ENCODE measurements around the gene THRSP.
"Not testable (repeated sequence)": the region's sequence is repeated elsewhere in the genome, so short reads cannot be mapped to it uniquely, and the experiment has no call there.

THRSP gene

GRCh38 chr11:78086521-78087074 lies 22.9 kb downstream of the THRSP start:
- H3K36me3 ChIP-seq (ENCODE audit: control insufficient read depth, insufficient read depth, low read length); H3K4me3 ChIP-seq (ENCODE audit: insufficient read depth, low read depth, low read length); H3K27me3 ChIP-seq (ENCODE audit: control insufficient read depth, insufficient read depth, low read length, poor library complexity, severe bottlenecking); H3K27ac ChIP-seq (ENCODE audit: insufficient read depth, low read depth, low read length, poor library complexity, severe bottlenecking); H3K4me1 ChIP-seq (ENCODE audit: control insufficient read depth, insufficient read depth, low read length); H3K9me3 ChIP-seq (ENCODE audit: control insufficient read depth, low read length): not testable (repeated sequence)
- 89 to 94% methylated on average over 6 of the region's 6 CpGs for WGBS, 2 experiments

GRCh38 chr11:78094250-78094649 lies 30.6 kb downstream of the THRSP start:
- Histone ChIP-seq H3K27ac (ENCODE audit: insufficient read depth, low read depth, low read length, poor library complexity, severe bottlenecking) (no peak overlapping the region), H3K36me3 (ENCODE audit: control insufficient read depth, insufficient read depth, low read length) (peaks cover 12% of the 10 kb centered on the region), H3K27me3 (ENCODE audit: control insufficient read depth, insufficient read depth, low read length, poor library complexity, severe bottlenecking) (no peaks in the 10 kb centered on the region), H3K9me3 (ENCODE audit: control insufficient read depth, low read length) (no peaks in the 10 kb centered on the region), H3K4me1 (ENCODE audit: control insufficient read depth, insufficient read depth, low read length) (no peaks in the 10 kb centered on the region), H3K4me3 (ENCODE audit: insufficient read depth, low read depth, low read length) (no peak overlapping the region)
- 91 to 96% methylated on average over 2 of the region's 2 CpGs for WGBS, 2 experiments

GRCh38 chr11:78097666-78098385 lies 34.2 kb downstream of the THRSP start:
- H3K36me3 ChIP-seq (ENCODE audit: control insufficient read depth, insufficient read depth, low read length): peaks cover 27% of the 10 kb centered on the region
- no peaks in the 10 kb centered on the region for H3K9me3 ChIP-seq (ENCODE audit: control insufficient read depth, low read length)
- H3K4me1 ChIP-seq (ENCODE audit: control insufficient read depth, insufficient read depth, low read length): no peaks in the 10 kb centered on the region
- WGBS, 2 experiments: 96 to 97% methylated on average over 6 of the region's 7 CpGs
- H3K27me3 ChIP-seq (ENCODE audit: control insufficient read depth, insufficient read depth, low read length, poor library complexity, severe bottlenecking): no peaks in the 10 kb centered on the region
- H3K4me3 ChIP-seq (ENCODE audit: insufficient read depth, low read depth, low read length): no peak overlapping the region
- H3K27ac ChIP-seq (ENCODE audit: insufficient read depth, low read depth, low read length, poor library complexity, severe bottlenecking): no peak overlapping the region

- H3K27ac ChIP-seq (ENCODE audit: insufficient read depth, low read depth, low read length, poor library complexity, severe bottlenecking): peak overlapping the region; percentile 36
- H3K36me3 ChIP-seq (ENCODE audit: control insufficient read depth, insufficient read depth, low read length): peaks cover 26% of the 10 kb centered on the region
- H3K9me3 ChIP-seq (ENCODE audit: control insufficient read depth, low read length): no peaks in the 10 kb centered on the region
- H3K27me3 ChIP-seq (ENCODE audit: control insufficient read depth, insufficient read depth, low read length, poor library complexity, severe bottlenecking): no peaks in the 10 kb centered on the region
- WGBS, 2 experiments: 96% methylated on average over 4 of the region's 4 CpGs
- H3K4me1 ChIP-seq (ENCODE audit: control insufficient read depth, insufficient read depth, low read length): no peaks in the 10 kb centered on the region
- no peak overlapping the region for H3K4me3 ChIP-seq (ENCODE audit: insufficient read depth, low read depth, low read length)
Observed at GRCh38 chr11:78099666-78100065, 36.0 kb downstream of the THRSP start.

- H3K9me3 ChIP-seq (ENCODE audit: control insufficient read depth, low read length): no peaks in the 10 kb centered on the region
- H3K27ac ChIP-seq (ENCODE audit: insufficient read depth, low read depth, low read length, poor library complexity, severe bottlenecking): no peak overlapping the region
- H3K36me3 ChIP-seq (ENCODE audit: control insufficient read depth, insufficient read depth, low read length): peaks cover 23% of the 10 kb centered on the region
- 93 to 96% methylated on average over 5 of the region's 5 CpGs for WGBS, 2 experiments
- H3K4me3 ChIP-seq (ENCODE audit: insufficient read depth, low read depth, low read length): no peak overlapping the region
- no peaks in the 10 kb centered on the region for H3K27me3 ChIP-seq (ENCODE audit: control insufficient read depth, insufficient read depth, low read length, poor library complexity, severe bottlenecking)
- no peaks in the 10 kb centered on the region for H3K4me1 ChIP-seq (ENCODE audit: control insufficient read depth, insufficient read depth, low read length)
Observed at GRCh38 chr11:78100261-78100660, 36.6 kb downstream of the THRSP start.

- Histone ChIP-seq H3K27ac (ENCODE audit: insufficient read depth, low read depth, low read length, poor library complexity, severe bottlenecking) (no peak overlapping the region), H3K27me3 (ENCODE audit: control insufficient read depth, insufficient read depth, low read length, poor library complexity, severe bottlenecking) (no peaks in the 10 kb centered on the region), H3K4me1 (ENCODE audit: control insufficient read depth, insufficient read depth, low read length) (no peaks in the 10 kb centered on the region), H3K9me3 (ENCODE audit: control insufficient read depth, low read length) (no peaks in the 10 kb centered on the region), H3K4me3 (ENCODE audit: insufficient read depth, low read depth, low read length) (no peak overlapping the region), H3K36me3 (ENCODE audit: control insufficient read depth, insufficient read depth, low read length) (peaks cover 23% of the 10 kb centered on the region)
- WGBS, 2 experiments: 95 to 97% methylated on average over 2 of the region's 2 CpGs
Observed at GRCh38 chr11:78100676-78101472, 37.2 kb downstream of the THRSP start.

GRCh38 chr11:78109081-78110015 lies 45.7 kb downstream of the THRSP start:
- H3K27ac ChIP-seq (ENCODE audit: insufficient read depth, low read depth, low read length, poor library complexity, severe bottlenecking): no peak overlapping the region
- peaks cover 23% of the 10 kb centered on the region for H3K36me3 ChIP-seq (ENCODE audit: control insufficient read depth, insufficient read depth, low read length)

GRCh38 chr11:78110351-78110750 lies 46.7 kb downstream of the THRSP start:
- Histone ChIP-seq H3K9me3 (ENCODE audit: control insufficient read depth, low read length) (no peaks in the 10 kb centered on the region), H3K27me3 (ENCODE audit: control insufficient read depth, insufficient read depth, low read length, poor library complexity, severe bottlenecking) (no peaks in the 10 kb centered on the region), H3K4me1 (ENCODE audit: control insufficient read depth, insufficient read depth, low read length) (no peaks in the 10 kb centered on the region), H3K36me3 (ENCODE audit: control insufficient read depth, insufficient read depth, low read length) (peaks cover 23% of the 10 kb centered on the region), H3K27ac (ENCODE audit: insufficient read depth, low read depth, low read length, poor library complexity, severe bottlenecking) (no peak overlapping the region), H3K4me3 (ENCODE audit: insufficient read depth, low read depth, low read length) (no peak overlapping the region)
- 93 to 99% methylated on average over 5 of the region's 5 CpGs for WGBS, 2 experiments

More at GRCh38 chr11:78109081-78110015, 45.7 kb downstream of the THRSP start:
- no peaks in the 10 kb centered on the region for H3K9me3 ChIP-seq (ENCODE audit: control insufficient read depth, low read length)
- H3K27me3 ChIP-seq (ENCODE audit: control insufficient read depth, insufficient read depth, low read length, poor library complexity, severe bottlenecking): no peaks in the 10 kb centered on the region
- WGBS, 2 experiments: 91 to 92% methylated on average over 3 of the region's 3 CpGs
- H3K4me1 ChIP-seq (ENCODE audit: control insufficient read depth, insufficient read depth, low read length): no peaks in the 10 kb centered on the region
- H3K4me3 ChIP-seq (ENCODE audit: insufficient read depth, low read depth, low read length): no peak overlapping the region

GRCh38 chr11:78110830-78111229 lies 47.2 kb downstream of the THRSP start:
- Histone ChIP-seq H3K9me3 (ENCODE audit: control insufficient read depth, low read length) (no peaks in the 10 kb centered on the region), H3K36me3 (ENCODE audit: control insufficient read depth, insufficient read depth, low read length) (peaks cover 23% of the 10 kb centered on the region)
- WGBS, 2 experiments: 89 to 90% methylated on average over 2 of the region's 2 CpGs

More at GRCh38 chr11:78110830-78111229, 47.2 kb downstream of the THRSP start:
- Histone ChIP-seq H3K4me1 (ENCODE audit: control insufficient read depth, insufficient read depth, low read length) (no peaks in the 10 kb centered on the region), H3K27me3 (ENCODE audit: control insufficient read depth, insufficient read depth, low read length, poor library complexity, severe bottlenecking) (no peaks in the 10 kb centered on the region), H3K27ac (ENCODE audit: insufficient read depth, low read depth, low read length, poor library complexity, severe bottlenecking) (no peak overlapping the region), H3K4me3 (ENCODE audit: insufficient read depth, low read depth, low read length) (no peak overlapping the region)
